Common myeloid progenitor, CD34-positive (primary cell): ENCODE data around the gene AKNA.

Experiments used
- CTCF ChIA-PET: fragments of 350-600 bp; sonication (Branson Sonifier 250); formaldehyde crosslinking; loops from one replicate; lab custom pipeline; 2021; ENCODE audit warnings: antibody characterized with exemption; lab: Charles Lee
- POLR2A ChIA-PET: fragments of 350-600 bp; sonication (Branson Sonifier 250); formaldehyde crosslinking; loops from one replicate; lab custom pipeline; 2021; ENCODE audit warnings: antibody characterized with exemption; lab: Charles Lee
- DNase-seq, 3 donors: peaks; one replicate each; pipeline versions ENCODE4 v3.0.0 to v3.0.0-alpha.2; 2013
- H3K27ac ChIP-seq, 2 experiments: 1 replicate in 1 of 2; 2 replicates in 1 of 2; pipeline ENCODE4 v1.7.0; 2013; ENCODE audit warnings: inconsistent platforms in 2 of 2, low read length in 2 of 2, mild to moderate bottlenecking in 2 of 2, low read depth in 1 of 2, moderate library complexity in 1 of 2; ENCODE audit not compliant: severe bottlenecking in 2 of 2, insufficient read depth in 1 of 2, poor library complexity in 1 of 2
- H3K27me3 ChIP-seq, 5 experiments: replicated peaks in 2 of 5; 1 replicate in 3 of 5; 2 replicates in 2 of 5; pipeline versions ENCODE4 v1.6.1 to v1.7.0; 2013; ENCODE audit warnings: low read length in 4 of 5, mild to moderate bottlenecking in 2 of 5, moderate library complexity in 2 of 5, inconsistent platforms in 1 of 5; ENCODE audit not compliant: insufficient read depth in 5 of 5, control insufficient read depth in 4 of 5
- H3K36me3 ChIP-seq, 4 experiments: 1 replicate in 2 of 4; 2 replicates in 2 of 4; pipeline versions ENCODE4 v1.6.1 to v1.7.0; 2013; ENCODE audit warnings: low read length in 3 of 4, control low read depth in 1 of 4, mild to moderate bottlenecking in 1 of 4; ENCODE audit not compliant: control insufficient read depth in 4 of 4, insufficient read depth in 4 of 4
- H3K4me1 ChIP-seq, 4 experiments: 1 replicate in 3 of 4; 2 replicates in 1 of 4; pipeline versions ENCODE4 v1.6.1 to v1.7.1; 2013; ENCODE audit warnings: low read length in 3 of 4, mild to moderate bottlenecking in 3 of 4, control low read depth in 1 of 4, inconsistent platforms in 1 of 4, moderate library complexity in 1 of 4; ENCODE audit not compliant: control insufficient read depth in 4 of 4, insufficient read depth in 4 of 4; ENCODE audit errors: control extremely low read depth in 1 of 4
- H3K4me3 ChIP-seq, 7 experiments: 1 replicate in 4 of 7; 2 replicates in 3 of 7; pipeline versions ENCODE4 v1.5.1 to v1.7.0; 2013; ENCODE audit warnings: mild to moderate bottlenecking in 7 of 7, low read length in 6 of 7, moderate library complexity in 6 of 7, inconsistent platforms in 2 of 7, low read depth in 2 of 7, control low read depth in 1 of 7; ENCODE audit not compliant: insufficient read depth in 4 of 7, control insufficient read depth in 1 of 7; ENCODE audit errors: extremely low read depth in 1 of 7
- H3K9me3 ChIP-seq, 5 experiments: 1 replicate in 4 of 5; 2 replicates in 1 of 5; pipeline versions ENCODE4 v1.6.1 to v1.7.1; 2013; ENCODE audit warnings: low read length in 4 of 5, mild to moderate bottlenecking in 2 of 5, inconsistent platforms in 1 of 5, low read depth in 1 of 5, moderate library complexity in 1 of 5; ENCODE audit not compliant: control insufficient read depth in 4 of 5, insufficient read depth in 2 of 5; ENCODE audit errors: control extremely low read depth in 1 of 5
- WGBS: methylation state at CpG from one replicate; pipeline ENCODE4 v1.1.5; 2013; ENCODE audit not compliant: insufficient coverage; 5-methylcytosine and 5-hydroxymethylcytosine counted together

AKNA gene

GRCh38 chr9:114341152-114341830 lies 46.5 kb downstream of the AKNA start:
- ChIA-PET CTCF (interaction anchor here (1.0 to 5.9 kb wide), 5 partner anchors 10 to 166 kb away, joined by 3 to 41 read pairs (median 4); partner anchors contain the start of gene AKNA), POLR2A (no interaction called here)
- H3K27me3 ChIP-seq, result no peaks in the 10 kb centered on the region
- no peak overlapping the region for H3K27ac ChIP-seq
- H3K4me3 ChIP-seq, result no peak overlapping the region
- WGBS, result 90% methylated on average over 6 of the region's 12 CpGs
- H3K4me1 ChIP-seq, result peaks cover 0 to 9% (median 0%) of the 10 kb centered on the region in 4 experiments
- H3K9me3 ChIP-seq, result no peaks in the 10 kb centered on the region
- H3K36me3 ChIP-seq, result peaks cover 33 to 99% (median 82%) of the 10 kb centered on the region in 4 experiments
- no peak for DNase-seq

- no peak overlapping the region for H3K4me3 ChIP-seq
- no peak overlapping the region for H3K27ac ChIP-seq
- ChIA-PET POLR2A (no interaction called here), CTCF (interaction anchor here (0.7 to 5.9 kb wide), 15 partner anchors 11 to 315 kb away, joined by 3 to 41 read pairs (median 4); partner anchors contain the start of gene AKNA)
- peak; percentile 39 to 52 (median 50) for DNase-seq
- peaks cover 0 to 9% (median 0%) of the 10 kb centered on the region in 4 experiments for H3K4me1 ChIP-seq
- 88% methylated on average over 13 of the region's 16 CpGs for WGBS
- peaks cover 31 to 98% (median 78%) of the 10 kb centered on the region in 4 experiments for H3K36me3 ChIP-seq
- peaks cover 0 to 3% (median 0%) of the 10 kb centered on the region in 5 experiments for H3K9me3 ChIP-seq
- no peaks in the 10 kb centered on the region for H3K27me3 ChIP-seq
Measured at GRCh38 chr9:114339130-114339908, 48.5 kb downstream of the AKNA start.

GRCh38 chr9:114338187-114338586 lies 49.6 kb downstream of the AKNA start:
- no peak for DNase-seq
- WGBS, result 100% methylated on average over 1 of the region's 2 CpGs
- POLR2A ChIA-PET, result no interaction called here
- CTCF ChIA-PET, result interaction anchor here (0.6 to 5.9 kb wide), 13 partner anchors 22 to 316 kb away, joined by 3 to 41 read pairs (median 5); partner anchors contain the start of gene AKNA
- peaks cover 0 to 3% (median 0%) of the 10 kb centered on the region in 5 experiments for H3K9me3 ChIP-seq
- H3K4me3 ChIP-seq, result no peak overlapping the region
- H3K36me3 ChIP-seq, result peaks cover 26 to 87% (median 67%) of the 10 kb centered on the region in 4 experiments
- no peaks in the 10 kb centered on the region for H3K27me3 ChIP-seq
- peaks cover 0 to 9% (median 0%) of the 10 kb centered on the region in 4 experiments for H3K4me1 ChIP-seq
- no peak overlapping the region for H3K27ac ChIP-seq

GRCh38 chr9:114336699-114337395 lies 50.9 kb downstream of the AKNA start:
- Histone ChIP-seq H3K27me3 (no peaks in the 10 kb centered on the region), H3K27ac (no peak overlapping the region), H3K36me3 (peaks cover 19 to 75% (median 57%) of the 10 kb centered on the region in 4 experiments), H3K4me3 (no peak overlapping the region), H3K4me1 (peaks cover 0 to 9% (median 0%) of the 10 kb centered on the region in 4 experiments), H3K9me3 (peaks cover 0 to 3% (median 0%) of the 10 kb centered on the region in 5 experiments)
- POLR2A ChIA-PET, result no interaction called here
- CTCF ChIA-PET, result interaction anchor here (0.9 to 5.9 kb wide), 3 partner anchors 16 to 69 kb away, joined by 3 to 41 read pairs (median 4); no protein-coding TSS in a partner anchor
- WGBS, result 96% methylated on average over 17 of the region's 23 CpGs
- no peak for DNase-seq

- Histone ChIP-seq H3K27me3 (no peaks in the 10 kb centered on the region), H3K36me3 (peaks cover 18 to 68% (median 50%) of the 10 kb centered on the region in 4 experiments), H3K4me3 (no peak overlapping the region), H3K4me1 (peaks cover 0 to 9% (median 0%) of the 10 kb centered on the region in 4 experiments), H3K27ac (no peak overlapping the region), H3K9me3 (peaks cover 0 to 3% (median 0%) of the 10 kb centered on the region in 5 experiments)
- CTCF ChIA-PET, result interaction anchor here (0.9 kb wide), 1 partner anchor 17 kb away, joined by 3 read pairs; no protein-coding TSS in a partner anchor
- 90% methylated on average over 10 of the region's 10 CpGs for WGBS
- no peak for DNase-seq
- POLR2A ChIA-PET, result no interaction called here
Measured at GRCh38 chr9:114336157-114336556, 51.6 kb downstream of the AKNA start.

- ChIA-PET POLR2A (no interaction called here), CTCF (no interaction called here)
- WGBS, result no CpG with 5 or more reads among the region's 2 CpGs
- peaks cover 18 to 64% (median 47%) of the 10 kb centered on the region in 4 experiments for H3K36me3 ChIP-seq
- peaks cover 0 to 3% (median 0%) of the 10 kb centered on the region in 5 experiments for H3K9me3 ChIP-seq
- H3K4me1 ChIP-seq, result peaks cover 0 to 8% (median 0%) of the 10 kb centered on the region in 4 experiments
- H3K4me3 ChIP-seq, result no peak overlapping the region
- H3K27me3 ChIP-seq, result no peaks in the 10 kb centered on the region
- H3K27ac ChIP-seq, result no peak overlapping the region
- DNase-seq, result no peak
Measured at GRCh38 chr9:114335745-114336144, 52.0 kb downstream of the AKNA start.
